GM10248 (cell line): ENCODE measurements around the gene MPPED2.

ENCODE experiments used
- CTCF ChIA-PET: fragments of 300-600 bp; sonication (Branson Sonifier 250); formaldehyde crosslinking; extraction: SDS; loops from one replicate; lab custom pipeline; 2021; ENCODE audit warnings: antibody characterized with exemption; lab: Yijun Ruan, JAX
- POLR2A ChIA-PET: fragments of 350-650 bp; sonication (Branson Sonifier 250); formaldehyde crosslinking; extraction: SDS; loops from one replicate; lab custom pipeline; 2020; ENCODE audit warnings: antibody characterized with exemption; lab: Yijun Ruan, JAX
- DNase-seq: peaks from one replicate; pipeline ENCODE4 v3.0.0; 2012; ENCODE audit errors: extremely low spot score
- TF ChIP-seq, protein P1 (sequence below): IDR thresholded peaks from 2 replicates; pipeline ENCODE4 v1.5.1; 2012; ENCODE audit warnings: mild to moderate bottlenecking, low read depth; ENCODE audit errors: extremely low read depth, missing control alignments, control extremely low read depth

The MPPED2 gene

DNA sequence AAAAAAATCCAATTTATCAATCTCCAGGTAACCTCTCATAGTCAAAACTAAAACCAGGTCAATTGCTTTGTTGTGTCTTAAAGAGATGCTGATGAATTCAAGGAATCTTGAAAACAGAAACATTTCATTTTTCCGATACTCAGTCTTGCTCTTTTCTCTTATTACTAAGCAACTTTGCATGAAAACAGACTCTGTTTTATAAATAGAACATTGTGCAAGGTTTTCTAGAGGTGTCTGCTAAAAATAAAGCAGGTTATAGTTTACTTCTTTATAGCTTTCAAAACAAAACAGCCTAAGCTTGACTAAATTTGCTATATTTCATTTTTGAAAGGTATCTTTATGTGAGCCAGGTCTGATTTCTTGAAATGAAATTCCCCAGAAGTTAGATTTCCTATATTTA, 154.0 kb downstream of the MPPED2 start:
- POLR2A ChIA-PET, result no interaction called here
- no peak for DNase-seq
- CTCF ChIA-PET, result no interaction called here
- TF ChIP-seq, protein P1, sequence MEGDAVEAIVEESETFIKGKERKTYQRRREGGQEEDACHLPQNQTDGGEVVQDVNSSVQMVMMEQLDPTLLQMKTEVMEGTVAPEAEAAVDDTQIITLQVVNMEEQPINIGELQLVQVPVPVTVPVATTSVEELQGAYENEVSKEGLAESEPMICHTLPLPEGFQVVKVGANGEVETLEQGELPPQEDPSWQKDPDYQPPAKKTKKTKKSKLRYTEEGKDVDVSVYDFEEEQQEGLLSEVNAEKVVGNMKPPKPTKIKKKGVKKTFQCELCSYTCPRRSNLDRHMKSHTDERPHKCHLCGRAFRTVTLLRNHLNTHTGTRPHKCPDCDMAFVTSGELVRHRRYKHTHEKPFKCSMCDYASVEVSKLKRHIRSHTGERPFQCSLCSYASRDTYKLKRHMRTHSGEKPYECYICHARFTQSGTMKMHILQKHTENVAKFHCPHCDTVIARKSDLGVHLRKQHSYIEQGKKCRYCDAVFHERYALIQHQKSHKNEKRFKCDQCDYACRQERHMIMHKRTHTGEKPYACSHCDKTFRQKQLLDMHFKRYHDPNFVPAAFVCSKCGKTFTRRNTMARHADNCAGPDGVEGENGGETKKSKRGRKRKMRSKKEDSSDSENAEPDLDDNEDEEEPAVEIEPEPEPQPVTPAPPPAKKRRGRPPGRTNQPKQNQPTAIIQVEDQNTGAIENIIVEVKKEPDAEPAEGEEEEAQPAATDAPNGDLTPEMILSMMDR, result no peak

DNA sequence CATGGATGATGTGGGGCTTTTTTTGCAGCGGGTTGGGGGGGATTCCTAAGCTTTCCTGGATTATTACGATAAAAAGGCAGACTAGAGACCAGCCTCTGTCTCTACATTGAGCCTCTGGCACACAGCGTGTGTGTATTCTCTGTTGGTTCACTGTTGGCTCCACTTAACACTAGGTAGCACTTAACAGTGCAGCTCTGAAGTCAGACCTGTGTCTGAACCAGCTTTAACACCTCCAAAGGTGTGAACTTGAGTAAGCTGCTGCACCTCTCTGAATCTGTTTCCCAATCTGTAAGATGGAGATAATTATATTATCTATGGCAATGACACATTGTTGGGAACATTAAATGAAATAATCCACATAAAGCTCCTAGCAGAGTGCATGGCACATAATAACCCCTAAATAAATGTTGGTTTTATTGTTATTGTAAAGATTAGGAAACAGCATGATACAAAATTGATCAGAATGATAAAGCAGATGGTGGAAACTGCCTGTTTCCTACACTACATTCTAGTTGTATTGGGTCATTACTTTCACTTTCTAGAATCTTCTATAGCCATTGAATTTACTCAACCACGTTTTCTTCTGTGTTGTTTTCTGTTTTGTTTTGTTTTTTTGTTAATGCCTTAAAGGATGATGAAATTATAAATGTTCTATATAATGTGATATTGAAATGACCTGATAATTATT, 154.9 kb downstream of the MPPED2 start:
- TF ChIP-seq, protein P1, result no peak
- ChIA-PET CTCF (no interaction called here), POLR2A (no interaction called here)
- no peak for DNase-seq

DNA sequence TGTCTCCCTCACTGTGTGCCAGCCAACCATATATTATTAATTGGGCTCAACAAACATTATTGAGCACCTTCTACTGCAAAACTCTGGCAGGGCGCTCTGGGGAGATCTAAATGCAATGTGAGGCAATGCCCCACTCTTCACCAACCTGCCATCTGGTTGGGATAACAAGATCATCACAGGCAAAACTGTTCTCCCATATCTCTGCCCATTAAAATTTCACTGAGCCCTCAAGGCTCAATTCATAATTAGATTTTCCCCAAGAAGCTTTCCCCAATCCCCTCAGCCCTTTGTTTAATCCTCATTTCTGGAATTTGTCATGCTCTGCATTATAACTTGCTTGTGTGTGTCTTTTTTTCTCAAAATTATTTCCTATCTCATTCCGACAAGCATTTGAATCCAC, 156.6 kb downstream of the MPPED2 start:
- ChIA-PET POLR2A (no interaction called here), CTCF (interaction anchor here (2.8 kb wide), 1 partner anchor 13 kb away, joined by 6 read pairs; no protein-coding TSS in a partner anchor)
- TF ChIP-seq, protein P1, result no peak
- no peak for DNase-seq

DNA sequence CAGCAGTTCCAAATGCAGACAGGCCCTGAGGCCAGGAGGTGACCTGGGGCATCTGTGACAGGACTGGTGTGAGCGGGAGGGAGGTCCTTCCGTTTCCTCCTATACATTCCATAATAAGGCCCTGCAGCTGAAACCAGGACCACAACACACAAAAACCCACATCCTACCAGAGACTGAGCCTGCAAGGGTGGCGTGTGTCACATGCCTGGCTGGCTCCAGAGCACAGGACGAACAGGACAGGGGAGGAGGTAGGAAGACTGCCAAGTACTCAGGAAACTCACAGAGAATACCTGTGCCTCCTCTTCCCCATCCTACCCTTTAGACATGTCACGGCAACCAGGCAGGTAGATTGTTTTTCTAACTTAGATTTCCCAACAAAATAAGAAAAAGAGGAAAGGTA, 159.4 kb downstream of the MPPED2 start:
- CTCF ChIA-PET, result interaction anchor here (0.7 to 1.0 kb wide), 2 partner anchors 13 to 106 kb away, joined by 3 read pairs; no protein-coding TSS in a partner anchor
- TF ChIP-seq, protein P1, result no peak
- POLR2A ChIA-PET, result no interaction called here
- DNase-seq, result no peak

DNA sequence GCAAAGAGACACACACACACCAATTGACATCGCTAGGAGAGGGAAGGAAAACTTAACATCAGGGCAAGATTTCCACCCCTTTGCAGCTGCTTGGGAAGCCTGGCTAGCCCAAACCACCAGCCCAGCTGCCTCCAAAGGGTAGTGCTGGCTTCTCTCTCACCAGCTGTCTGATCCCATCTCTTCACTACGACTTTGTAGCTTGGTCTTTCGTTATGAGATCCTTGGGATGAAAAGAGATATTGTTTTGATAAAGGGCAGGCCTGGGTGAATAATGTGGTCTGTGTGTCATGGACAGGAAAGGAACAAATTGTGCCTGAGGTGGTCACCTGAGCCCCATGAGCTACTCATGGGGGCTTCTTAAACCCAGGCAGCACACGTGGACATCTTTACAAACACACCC, 161.3 kb downstream of the MPPED2 start:
- no peak for DNase-seq
- ChIA-PET POLR2A (no interaction called here), CTCF (no interaction called here)
- TF ChIP-seq, protein P1, result no peak

DNA sequence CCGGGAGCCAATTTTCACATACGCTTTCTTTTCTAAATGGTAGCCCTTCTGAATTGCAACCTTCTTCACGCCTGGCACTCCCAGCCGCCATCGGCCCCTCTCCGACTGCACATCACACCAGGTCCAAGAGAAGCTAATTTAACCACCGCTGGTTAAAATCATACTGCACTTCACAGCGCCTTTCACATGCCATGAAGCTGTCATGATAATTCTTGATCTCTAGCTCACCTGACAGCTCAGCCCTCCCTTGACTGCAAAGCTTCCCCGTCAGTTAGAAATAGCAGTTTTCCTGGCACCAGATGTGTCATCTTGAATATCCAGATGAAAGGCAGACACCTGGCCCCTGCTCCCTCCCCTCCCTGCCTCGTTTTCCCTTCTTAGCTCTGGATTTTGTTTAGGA, 161.8 kb downstream of the MPPED2 start:
- no peak for DNase-seq
- CTCF ChIA-PET, result no interaction called here
- POLR2A ChIA-PET, result no interaction called here
- TF ChIP-seq, protein P1, result no peak
